ENCODE results near the gene AIG1.

DNA sequence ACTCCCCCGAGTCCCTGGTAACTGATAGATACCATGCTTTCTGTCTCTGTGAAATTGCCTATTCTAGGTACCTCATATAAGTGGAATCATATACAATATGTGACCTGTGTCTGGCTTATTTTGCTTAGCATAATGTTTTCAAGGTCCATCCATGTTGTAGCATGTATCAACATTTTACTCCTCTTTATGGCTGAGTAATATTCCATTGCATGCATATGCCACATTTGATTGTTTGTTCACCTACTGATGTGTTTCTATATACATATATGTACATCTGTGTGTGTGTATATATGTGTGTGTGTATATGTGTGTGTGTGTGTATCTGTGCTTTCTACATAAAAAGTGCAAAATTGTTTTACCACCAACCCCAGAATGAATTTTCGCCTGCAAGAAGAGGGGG is 270.7 kb downstream of the AIG1 start:
- no peak for TF ChIP-seq EZH2 (IDR thresholded peaks at IDR 0.05; ENCODE audit: borderline replicate concordance, low read length)
- TF ChIP-seq, protein P1, sequence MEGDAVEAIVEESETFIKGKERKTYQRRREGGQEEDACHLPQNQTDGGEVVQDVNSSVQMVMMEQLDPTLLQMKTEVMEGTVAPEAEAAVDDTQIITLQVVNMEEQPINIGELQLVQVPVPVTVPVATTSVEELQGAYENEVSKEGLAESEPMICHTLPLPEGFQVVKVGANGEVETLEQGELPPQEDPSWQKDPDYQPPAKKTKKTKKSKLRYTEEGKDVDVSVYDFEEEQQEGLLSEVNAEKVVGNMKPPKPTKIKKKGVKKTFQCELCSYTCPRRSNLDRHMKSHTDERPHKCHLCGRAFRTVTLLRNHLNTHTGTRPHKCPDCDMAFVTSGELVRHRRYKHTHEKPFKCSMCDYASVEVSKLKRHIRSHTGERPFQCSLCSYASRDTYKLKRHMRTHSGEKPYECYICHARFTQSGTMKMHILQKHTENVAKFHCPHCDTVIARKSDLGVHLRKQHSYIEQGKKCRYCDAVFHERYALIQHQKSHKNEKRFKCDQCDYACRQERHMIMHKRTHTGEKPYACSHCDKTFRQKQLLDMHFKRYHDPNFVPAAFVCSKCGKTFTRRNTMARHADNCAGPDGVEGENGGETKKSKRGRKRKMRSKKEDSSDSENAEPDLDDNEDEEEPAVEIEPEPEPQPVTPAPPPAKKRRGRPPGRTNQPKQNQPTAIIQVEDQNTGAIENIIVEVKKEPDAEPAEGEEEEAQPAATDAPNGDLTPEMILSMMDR (IDR thresholded peaks at IDR 0.05; ENCODE audit: low read length) = no peak

All from OCI-LY1 (cell line).